HG02852 (cell line): ENCODE measurements around the gene ACVRL1.

Experiments used
- ATAC-seq: cut with Tn5 transposase; IDR thresholded peaks from one replicate; pipeline ENCODE4 v1.9.1; 2021; ENCODE audit warnings: mild to moderate bottlenecking, moderate library complexity; ENCODE audit not compliant: unreplicated experiment

Gene ACVRL1

DNA sequence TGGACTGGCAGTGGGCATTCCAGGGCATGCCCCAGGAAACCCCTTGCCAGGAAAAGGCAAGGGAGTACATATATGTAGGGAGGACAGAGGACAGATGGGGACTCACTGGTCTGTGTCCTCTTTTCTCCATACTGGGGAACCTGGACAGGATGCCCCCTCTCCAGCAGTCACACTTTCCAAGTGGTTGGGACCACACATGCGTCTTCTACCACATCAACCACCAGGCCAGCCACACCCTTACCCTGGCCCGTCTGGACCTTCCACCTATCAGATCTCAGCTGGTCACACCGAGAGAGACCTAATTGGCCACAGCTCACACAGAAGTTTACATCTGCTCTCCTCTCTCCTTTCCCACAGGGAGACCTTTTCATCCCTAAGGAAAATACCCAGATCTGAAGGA, 11.1 kb upstream of the ACVRL1 start:
- no peak for ATAC-seq

DNA sequence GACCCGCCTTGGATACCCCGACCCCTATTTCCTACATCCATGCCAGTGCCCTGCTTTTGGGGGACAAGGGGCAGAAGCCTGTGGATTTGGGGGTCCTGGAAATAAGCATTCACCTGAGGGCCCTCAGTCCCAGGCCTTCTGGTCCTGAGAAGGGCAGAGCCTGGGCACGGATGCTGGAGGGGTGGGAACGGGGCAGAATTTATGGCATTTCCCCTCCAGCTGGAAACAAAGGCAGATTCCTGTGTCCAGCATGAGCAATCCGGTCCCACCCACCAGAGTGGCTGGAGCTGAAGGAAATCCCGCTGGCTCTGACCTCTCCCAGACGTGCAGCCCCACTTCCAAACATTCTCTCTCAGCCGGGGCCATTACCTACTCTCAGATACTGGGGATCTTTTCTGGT, 10.1 kb upstream of the ACVRL1 start:
- no peak for ATAC-seq

DNA sequence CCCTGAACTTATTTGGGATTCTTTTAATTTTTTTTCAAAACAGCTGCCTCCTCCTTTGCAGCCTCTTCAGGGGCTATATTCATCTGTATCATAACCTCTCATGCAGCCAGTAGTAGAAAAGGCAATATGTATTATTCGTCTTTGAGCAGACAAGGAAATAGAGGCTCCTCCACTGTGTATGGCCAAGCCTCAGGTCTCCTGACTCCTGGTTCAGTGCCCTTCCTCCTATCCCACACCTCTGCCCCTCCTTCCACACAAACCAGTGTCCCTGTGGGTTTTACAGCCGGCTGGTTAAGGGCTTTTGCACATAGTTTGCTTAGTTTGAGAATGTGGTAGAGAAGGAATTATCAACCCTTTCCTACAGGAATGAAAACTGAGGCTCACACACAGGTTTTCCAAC, 8.8 kb upstream of the ACVRL1 start:
- no peak for ATAC-seq

DNA sequence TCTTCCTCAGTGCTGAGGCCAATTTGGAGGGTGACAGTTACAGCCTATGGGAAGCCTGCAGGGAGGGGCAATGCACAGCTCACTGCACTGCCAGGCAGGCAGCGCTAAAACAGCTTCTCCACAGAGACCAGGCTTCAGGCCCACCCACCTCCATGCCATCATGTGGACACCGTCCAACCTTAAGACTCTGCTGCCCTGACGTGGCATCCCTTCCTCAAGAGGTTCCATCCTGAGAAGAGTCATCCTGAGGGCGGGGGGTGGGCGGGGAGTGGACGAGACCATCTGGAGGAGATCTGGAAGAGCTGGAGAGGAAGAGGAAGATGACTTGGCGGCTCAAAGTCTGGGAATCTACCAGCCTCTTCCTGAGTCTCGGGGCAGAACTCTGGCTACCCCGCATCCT, 8.4 kb upstream of the ACVRL1 start:
- no peak for ATAC-seq

DNA sequence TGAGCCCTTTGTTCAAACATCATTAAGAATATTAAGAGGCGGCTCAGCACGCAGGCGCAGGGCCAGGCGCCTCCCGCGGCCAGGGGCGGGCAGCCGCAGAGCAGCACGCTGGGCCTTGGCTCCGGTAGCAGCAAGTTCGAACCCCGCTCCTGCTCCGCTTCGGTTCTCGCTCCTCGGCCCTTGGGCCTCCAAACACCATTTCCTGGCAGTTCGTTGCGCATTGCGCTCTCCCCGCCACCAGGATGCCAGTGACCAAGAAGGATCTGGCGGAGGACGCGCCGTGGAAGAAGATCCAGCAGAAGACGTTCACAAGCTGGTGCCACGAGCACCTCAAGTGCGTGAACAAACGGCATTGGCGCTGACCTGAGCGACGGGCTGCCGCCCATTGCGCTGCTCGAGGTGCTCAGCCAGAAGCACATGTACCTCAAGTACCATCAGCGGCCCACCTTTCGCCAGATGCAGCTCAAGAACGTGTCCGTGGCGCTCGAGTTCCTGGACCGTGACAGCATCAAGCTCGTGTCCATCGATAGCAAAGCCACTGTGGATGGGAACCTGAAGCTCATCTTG, 6.9 kb upstream of the ACVRL1 start:
- ATAC-seq = no peak

DNA sequence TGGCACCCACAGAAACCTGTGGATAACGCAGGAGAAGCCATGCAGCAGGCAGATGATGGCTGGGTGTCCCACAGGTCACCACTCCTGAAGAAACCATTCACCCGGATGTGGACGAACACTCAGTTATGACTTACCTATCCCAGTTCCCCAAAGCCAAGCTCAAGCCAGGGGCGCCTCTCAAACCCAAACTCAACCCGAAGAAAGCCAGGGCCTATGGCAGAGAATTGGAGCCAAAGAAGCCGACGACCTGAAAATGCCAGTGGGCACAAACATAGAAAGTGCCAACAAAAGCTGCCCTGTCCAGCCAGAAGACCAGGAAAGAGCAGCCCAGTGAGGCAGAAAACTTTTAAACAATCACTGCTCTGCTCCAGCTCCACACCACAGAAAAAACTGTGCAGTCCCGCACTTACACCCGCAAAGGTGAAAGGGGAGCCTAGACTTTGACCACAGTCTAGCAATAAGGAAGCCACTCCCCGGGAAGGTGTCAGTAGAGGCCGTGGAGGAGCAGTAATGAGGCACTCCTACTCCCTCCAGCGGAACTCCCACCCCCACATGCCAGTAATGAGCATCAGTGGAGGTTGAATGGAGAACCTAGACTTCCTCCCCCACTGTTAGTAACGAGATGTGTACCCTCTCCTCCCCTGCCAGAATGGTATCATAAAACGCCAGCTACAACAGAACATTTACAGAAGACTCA, 6.0 kb upstream of the ACVRL1 start:
- ATAC-seq = no peak

DNA sequence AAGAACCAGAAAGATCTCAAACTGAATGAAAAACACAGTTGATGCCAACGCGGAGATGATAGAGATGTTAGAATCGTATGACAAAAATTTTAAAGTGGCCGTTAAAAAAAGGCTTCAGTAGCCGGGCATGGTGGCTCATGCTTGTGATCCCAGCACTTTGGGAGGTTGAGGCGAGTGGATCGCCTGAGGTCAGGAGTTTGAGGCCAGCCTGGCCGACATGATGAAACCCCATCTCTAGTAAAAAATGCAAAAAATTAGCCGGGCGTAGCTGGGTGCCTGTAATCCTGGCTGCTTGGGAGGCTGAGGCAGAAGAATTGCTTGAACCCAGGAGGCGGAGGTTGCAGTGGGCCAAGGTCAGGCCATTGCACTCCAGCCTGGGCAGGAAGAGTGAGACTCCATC, 5.4 kb upstream of the ACVRL1 start:
- ATAC-seq = no peak

DNA sequence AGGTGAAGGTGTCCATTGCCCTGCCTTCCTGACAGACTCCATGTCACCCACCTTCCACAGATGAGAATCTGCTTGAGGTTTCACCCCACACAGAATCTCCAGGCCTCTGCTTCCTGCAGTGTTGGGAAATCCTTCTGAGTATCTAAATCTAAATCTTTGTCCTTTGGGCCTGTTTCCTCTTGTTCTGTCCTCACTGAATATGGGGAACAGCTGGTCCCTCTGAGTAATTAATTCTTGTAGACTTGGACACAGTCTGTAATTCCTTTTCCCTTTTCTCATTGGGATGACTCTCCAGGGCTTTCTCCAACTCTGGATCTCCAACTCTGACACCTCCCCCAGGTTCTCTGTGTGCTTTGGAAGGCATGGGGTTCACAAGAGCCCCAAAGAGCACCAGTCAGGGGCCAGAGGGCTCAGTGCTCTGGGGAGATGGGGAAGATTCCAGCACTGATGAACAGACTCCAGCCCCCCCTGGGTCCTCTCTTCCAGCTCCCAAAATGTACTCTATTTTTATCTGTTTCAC, 2.3 kb upstream of the ACVRL1 start:
- no peak for ATAC-seq

DNA sequence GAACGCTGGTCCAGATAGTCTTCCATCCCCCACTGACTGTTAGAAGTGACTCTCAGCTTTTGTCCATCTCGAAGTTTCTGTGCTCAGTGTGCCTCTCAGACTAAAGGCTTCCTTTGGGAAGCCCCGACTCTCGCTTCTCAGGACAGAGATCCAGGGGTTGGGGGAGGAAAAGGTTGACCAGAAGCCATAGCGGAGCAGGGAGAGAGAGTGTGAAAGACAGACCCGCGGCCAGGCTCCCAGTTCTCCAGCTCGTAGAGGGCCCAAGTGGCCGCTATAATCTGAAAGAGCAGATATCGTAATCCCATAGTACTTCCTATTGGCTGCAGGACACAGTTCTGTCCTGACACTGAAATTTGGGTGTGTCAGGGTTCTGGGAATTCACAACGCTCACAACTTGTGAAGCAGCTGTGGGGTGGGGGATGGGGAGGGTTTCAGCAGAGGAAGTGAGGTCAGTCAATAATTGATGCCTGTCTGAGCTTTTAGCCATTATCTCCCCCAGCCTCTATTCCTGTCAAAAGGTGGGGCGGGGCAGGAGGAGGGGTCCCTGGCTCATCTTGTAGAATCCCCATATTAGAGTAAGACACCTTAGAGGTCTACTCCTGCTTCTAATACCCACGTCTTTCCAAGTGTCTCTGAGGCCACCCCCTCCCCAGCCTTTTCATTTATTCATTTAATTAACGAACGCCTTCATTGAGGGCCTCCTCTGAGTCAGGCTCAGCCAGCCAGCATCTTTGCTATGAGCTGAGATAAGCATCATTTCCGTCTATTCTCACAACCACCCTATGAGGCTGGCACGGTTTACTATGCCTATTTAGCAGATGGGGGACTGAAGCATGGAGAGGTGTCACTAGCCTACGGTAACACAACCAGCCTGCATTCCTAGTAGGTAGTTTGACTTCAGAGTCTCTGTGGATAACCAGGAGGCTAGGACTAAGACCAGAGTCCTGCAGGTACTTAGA, 1.6 kb upstream of the ACVRL1 start:
- no peak for ATAC-seq

DNA sequence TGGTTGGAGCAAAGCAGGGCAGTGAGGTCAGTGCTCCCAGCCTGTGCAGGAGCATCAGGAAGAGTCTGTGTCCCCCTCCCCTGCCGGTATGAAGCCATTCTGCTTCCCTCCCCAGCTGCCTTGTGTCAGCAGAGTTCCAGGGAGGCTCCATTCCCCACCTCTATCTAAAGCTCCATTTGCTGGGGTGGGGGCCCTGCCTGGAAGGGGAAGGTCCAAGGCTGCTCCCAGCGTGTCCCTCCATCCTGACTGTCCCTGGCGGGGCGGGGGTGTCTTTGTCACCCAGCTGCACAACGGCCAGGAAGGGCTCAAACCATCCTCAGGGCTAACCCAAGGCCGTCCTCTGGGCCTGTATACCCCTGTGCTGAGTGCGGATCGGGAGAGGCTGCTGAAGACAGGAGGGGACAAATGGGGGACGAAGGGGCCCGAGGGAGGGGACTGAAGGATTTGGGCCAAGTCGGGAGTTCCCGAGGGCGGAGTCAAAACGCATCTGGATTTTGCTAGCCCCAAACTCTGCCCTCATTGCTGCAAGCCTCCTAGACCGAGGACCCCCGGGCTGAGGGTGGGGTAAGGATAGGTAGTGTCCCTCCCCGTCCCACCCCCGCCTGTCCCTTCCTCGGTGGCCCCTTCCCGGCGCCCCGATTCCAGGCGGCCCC, 748 bp upstream of the ACVRL1 start:
- no peak for ATAC-seq

DNA sequence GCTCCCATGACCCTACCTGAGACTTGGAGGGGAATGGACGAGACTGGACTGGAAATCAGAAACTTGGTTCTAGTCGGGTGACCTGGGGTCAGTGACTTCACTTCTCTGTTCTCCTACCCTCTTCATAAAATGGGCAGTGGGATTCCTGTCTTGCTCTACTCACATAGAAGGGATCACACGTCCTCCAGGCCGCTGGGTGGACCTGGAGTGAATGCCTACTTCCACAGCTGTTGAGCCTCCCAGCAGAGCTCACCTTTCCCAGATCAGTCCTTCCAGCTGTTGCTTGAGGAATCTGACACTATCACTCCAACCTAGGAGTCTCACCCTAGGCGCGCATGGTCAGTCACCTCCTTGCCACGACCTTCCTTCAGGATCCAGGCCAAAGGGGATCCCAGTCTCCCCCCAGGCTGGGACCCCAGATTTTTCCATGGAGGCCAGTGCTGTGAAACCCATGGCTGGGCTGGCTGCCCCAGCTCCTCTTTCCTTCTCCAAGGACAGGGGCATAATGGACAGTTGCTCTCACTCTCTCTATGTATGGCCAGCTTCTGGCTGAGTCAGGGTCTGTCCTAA, 637 bp downstream of the ACVRL1 start:
- no peak for ATAC-seq

DNA sequence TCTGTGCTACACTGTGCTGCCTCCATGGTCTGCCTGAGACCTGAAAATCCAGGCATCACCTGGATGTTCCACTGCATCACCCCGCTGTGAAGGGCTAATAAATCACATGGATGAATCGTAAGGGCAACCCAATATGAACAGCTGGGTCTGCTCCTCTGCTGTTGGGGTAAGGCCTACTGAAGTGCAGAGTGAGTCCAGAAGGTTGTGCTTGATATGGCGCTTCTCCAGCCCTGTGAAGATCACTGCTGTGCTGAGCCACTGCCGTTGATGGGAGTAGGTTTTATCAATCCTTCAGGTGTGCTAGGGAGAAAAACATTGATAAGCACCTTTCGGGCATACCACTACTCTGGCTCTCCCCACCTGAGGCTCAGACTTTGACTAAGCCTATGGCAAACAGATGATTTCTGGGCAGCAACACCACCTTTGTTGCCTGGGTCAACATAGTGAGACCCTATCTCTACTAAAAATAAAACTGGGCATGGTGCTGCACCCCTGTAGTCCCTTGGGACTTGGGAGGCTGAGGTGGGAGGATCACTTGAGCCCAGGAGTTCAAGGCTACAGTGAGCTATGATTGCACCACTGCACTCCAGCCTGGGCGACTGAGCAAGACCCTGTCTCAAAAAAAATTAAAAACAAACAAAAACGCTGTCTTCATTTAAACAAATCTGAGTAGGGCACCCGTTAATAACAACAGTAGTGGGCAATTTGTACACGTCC, 1.7 kb downstream of the ACVRL1 start:
- ATAC-seq = no peak

DNA sequence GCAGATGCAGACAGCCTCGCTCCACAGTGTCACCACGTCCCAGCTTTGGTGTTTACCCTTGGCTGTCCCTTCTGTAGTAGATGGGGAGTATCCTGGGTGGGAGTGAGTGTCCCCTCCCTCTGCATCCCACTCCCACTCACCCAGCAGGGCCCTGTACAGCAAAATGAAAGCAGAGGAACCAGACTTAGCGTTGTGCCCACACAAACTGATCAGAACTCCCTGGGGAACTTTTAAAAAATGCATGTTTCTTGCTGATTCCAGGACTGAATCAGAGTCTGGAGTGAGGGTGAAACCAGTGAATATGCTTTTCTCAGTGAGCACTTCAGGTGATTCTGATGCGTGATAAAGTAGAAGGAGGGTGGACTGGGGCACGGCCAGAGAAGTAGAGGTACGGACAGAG, 2.9 kb downstream of the ACVRL1 start:
- no peak for ATAC-seq

DNA sequence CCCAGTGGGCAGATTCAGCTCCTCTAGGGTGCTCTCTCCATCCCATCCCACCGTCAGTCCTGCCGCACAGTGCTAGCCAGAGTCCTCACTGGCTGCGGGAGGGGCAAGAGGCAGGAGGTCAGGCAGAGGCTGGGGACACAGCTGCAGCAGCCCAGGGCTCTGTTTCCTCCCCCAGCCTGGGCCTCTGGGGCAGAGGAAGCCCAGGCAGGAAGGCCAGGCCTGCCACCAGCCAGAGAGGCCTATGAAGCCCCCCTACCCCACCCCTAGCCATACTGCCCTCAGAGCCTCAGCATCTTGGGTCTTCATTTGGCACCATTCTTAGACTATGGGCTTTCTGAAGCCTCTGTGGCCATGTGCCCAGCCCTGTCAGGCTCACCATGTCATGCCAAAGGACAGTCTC, 3.4 kb downstream of the ACVRL1 start:
- no peak for ATAC-seq

DNA sequence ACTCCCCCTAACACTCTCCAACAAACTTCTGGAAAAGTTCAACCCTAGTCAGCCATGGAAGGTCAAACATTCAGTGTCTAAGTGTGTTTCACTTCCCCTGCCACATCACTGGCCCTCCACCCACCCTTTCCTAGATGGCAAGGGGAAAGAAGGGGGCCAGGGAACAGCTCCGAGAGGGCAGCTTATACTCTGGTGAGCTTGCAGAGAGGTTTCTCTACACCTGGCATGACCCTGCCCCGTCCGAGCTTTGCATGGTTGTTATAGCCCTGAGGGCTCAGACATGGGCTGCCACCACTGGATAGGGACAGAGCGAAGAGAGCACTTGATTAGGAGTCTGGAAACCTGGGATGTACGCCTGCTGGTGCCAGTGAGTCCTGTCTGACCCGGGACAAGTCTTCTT, 4.0 kb downstream of the ACVRL1 start:
- ATAC-seq = no peak

DNA sequence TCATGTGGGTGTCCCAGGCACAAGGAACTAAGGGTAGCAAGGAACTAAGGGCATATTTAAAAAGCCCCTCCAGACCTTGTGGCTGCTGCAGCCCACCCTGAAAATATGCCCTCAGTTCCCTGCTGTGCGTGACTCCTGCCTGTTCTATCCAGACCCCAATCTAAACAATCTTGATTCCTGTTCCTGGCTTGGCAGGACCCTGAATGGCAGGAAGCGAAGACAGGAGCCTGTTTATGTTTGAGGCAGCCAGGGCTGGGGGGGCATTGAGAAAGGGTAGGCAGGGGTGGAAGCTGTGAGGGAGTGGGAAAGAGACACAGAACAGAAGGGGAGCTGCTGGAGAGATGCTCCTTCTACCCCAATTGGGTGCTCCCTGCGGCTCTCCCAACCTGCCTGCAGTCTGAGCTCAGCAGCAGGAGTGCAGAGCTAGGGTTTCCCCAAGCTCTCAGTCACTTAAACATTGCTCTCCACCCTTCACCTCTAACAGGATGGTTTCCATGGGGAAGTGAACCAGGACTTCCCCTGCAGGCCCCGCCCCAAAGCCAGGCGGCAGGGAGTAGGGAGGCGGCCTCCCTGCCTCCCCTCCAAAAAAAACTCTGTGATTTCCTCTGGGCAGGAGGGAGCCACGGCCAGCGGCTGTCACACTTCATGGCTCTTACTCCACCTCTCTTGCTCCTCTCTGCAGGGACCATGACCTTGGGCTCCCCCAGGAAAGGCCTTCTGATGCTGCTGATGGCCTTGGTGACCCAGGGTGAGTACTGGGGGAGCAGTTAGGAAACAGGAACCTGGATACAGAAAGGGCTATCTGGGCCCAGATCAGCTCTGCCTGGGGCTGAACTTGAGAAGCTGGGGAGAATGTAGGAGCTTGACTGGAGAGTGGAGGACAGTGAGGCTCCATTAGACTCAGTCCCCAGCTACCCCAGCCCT, 4.7 kb downstream of the ACVRL1 start:
- ATAC-seq = no peak

DNA sequence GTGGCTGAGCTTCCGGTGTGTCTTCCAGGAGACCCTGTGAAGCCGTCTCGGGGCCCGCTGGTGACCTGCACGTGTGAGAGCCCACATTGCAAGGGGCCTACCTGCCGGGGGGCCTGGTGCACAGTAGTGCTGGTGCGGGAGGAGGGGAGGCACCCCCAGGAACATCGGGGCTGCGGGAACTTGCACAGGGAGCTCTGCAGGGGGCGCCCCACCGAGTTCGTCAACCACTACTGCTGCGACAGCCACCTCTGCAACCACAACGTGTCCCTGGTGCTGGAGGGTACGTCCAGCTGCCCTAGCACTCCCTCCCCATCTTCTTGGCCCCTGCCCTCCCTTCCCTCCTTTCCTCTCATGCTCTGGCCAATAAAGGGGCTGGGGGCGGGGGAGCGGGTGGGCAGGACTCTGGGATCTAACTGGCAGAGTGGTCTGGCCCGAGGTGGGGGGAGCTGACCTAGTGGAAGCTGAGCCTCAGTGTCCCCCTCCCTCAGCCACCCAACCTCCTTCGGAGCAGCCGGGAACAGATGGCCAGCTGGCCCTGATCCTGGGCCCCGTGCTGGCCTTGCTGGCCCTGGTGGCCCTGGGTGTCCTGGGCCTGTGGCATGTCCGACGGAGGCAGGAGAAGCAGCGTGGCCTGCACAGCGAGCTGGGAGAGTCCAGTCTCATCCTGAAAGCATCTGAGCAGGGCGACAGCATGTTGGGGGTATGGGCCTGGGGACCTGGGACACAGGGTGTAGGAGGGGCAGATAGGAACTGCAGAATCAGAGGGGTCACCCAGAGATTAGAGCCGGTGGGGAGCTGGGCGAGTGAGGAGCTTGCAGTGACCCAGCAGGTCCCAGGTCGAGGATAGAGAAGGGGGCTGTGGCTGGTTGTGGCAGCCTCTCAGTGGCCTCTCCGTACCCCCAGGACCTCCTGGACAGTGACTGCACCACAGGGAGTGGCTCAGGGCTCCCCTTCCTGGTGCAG, 6.0 kb downstream of the ACVRL1 start:
- ATAC-seq = no peak
